Hepatocyte (in vitro differentiated cells): ENCODE measurements around the gene ZBED1.
"Not testable (repeated sequence)": the region's sequence is repeated elsewhere in the genome, so short reads cannot be mapped to it uniquely, and the experiment has no call there.

Experiments
- CTCF ChIP-seq: fragments of 200-600 bp; sonication (generic); IDR thresholded peaks from 2 replicates; pipeline ENCODE4 v1.5.1; 2016; ENCODE audit warnings: antibody characterized with exemption, mild to moderate bottlenecking; ENCODE audit not compliant: poor library complexity
- EZH2 ChIP-seq: fragments of 200-600 bp; sonication (generic); IDR thresholded peaks from 2 replicates; pipeline ENCODE4 v1.6.1; 2016; ENCODE audit warnings: antibody characterized with exemption, mild to moderate bottlenecking, borderline replicate concordance

- not testable (repeated sequence) for TF ChIP-seq CTCF, EZH2
Observed at GRCh38 chrX:2471126-2471525, 29.6 kb downstream of the ZBED1 start.
